HG03457 (cell line): ENCODE measurements around the gene PLRG1.
A peak's percentile ranks its signal among the peaks of the same experiment; 100 is the strongest.
"Not testable (repeated sequence)": the region's sequence is repeated elsewhere in the genome, so short reads cannot be mapped to it uniquely, and the experiment has no call there.

Experiments
- ATAC-seq: cut with Tn5 transposase; IDR thresholded peaks from one replicate; pipeline ENCODE4 v1.9.1; 2021; ENCODE audit warnings: moderate number of reproducible peaks; ENCODE audit not compliant: unreplicated experiment

The PLRG1 gene

GRCh38 chr4:154549894-154550790 is at the start of gene PLRG1:
PLRG1 (minus strand) TSS chr4:154550400; CDS start chr4:154550308, 92 bp downstream.
- ATAC-seq: peak; percentile 97

- ATAC-seq: no peak
These were observed 47.9 kb upstream of the PLRG1 start for GRCh38 chr4:154597798-154598774.

GRCh38 chr4:154597281-154597680 is 47.1 kb upstream of the PLRG1 start:
- ATAC-seq: not testable (repeated sequence)

- no peak for ATAC-seq
These were observed 45.6 kb upstream of the PLRG1 start for GRCh38 chr4:154595807-154596206.

- ATAC-seq: not testable (repeated sequence)
These were observed 44.1 kb upstream of the PLRG1 start for GRCh38 chr4:154594343-154594742.

- ATAC-seq: no peak
These were observed 43.7 kb upstream of the PLRG1 start for GRCh38 chr4:154593868-154594267.

- ATAC-seq: no peak
These were observed 41.7 kb upstream of the PLRG1 start for GRCh38 chr4:154591890-154592289.

- no peak for ATAC-seq
These were observed 40.3 kb upstream of the PLRG1 start, which contains the start of gene FGA for GRCh38 chr4:154590329-154591006. FGA (minus strand) TSS chr4:154590742; CDS start chr4:154590687, 55 bp downstream.

GRCh38 chr4:154589296-154590197 is 39.3 kb upstream of the PLRG1 start:
- no peak for ATAC-seq

- ATAC-seq: no peak
These were observed 38.0 kb upstream of the PLRG1 start for GRCh38 chr4:154588198-154588597.

GRCh38 chr4:154586296-154587033 is 36.3 kb upstream of the PLRG1 start:
- ATAC-seq: no peak

GRCh38 chr4:154585369-154586018 is 35.3 kb upstream of the PLRG1 start:
- ATAC-seq: no peak

- no peak for ATAC-seq
These were observed 34.1 kb upstream of the PLRG1 start for GRCh38 chr4:154584259-154584658.

GRCh38 chr4:154583677-154584076 is 33.5 kb upstream of the PLRG1 start:
- no peak for ATAC-seq

GRCh38 chr4:154583230-154583629 is 33.0 kb upstream of the PLRG1 start:
- ATAC-seq: no peak

- no peak for ATAC-seq
These were observed 32.5 kb upstream of the PLRG1 start for GRCh38 chr4:154582723-154583122.

GRCh38 chr4:154579927-154580326 is 29.7 kb upstream of the PLRG1 start:
- no peak for ATAC-seq

GRCh38 chr4:154578919-154579318 is 28.7 kb upstream of the PLRG1 start:
- ATAC-seq: no peak

- no peak for ATAC-seq
These were observed 27.1 kb upstream of the PLRG1 start for GRCh38 chr4:154577324-154577723.
